H7 (cell line): ENCODE data around the gene MSANTD2. TPM values are rescaled to one million over a fixed set of nuclear protein-coding genes. Genes with fewer than 3 reads are reported as not detected.
"Not testable (repeated sequence)": the region's sequence is repeated elsewhere in the genome, so short reads cannot be mapped to it uniquely, and the experiment has no call there.

ENCODE experiments used
- DNase-seq: peaks from one replicate; pipeline ENCODE4 v3.0.0; 2012
- H3K27me3 ChIP-seq: 2 replicates; pipeline ENCODE4 v1.6.0; 2011; ENCODE audit warnings: mild to moderate bottlenecking, low read length; ENCODE audit not compliant: control insufficient read depth, insufficient read depth
- H3K36me3 ChIP-seq: replicated peaks from 2 replicates; pipeline ENCODE4 v1.5.1; 2011; ENCODE audit warnings: low read length; ENCODE audit not compliant: control insufficient read depth, insufficient read depth
- H3K4me3 ChIP-seq: 2 replicates; pipeline ENCODE4 v1.5.1; 2011; ENCODE audit warnings: low read depth, mild to moderate bottlenecking, control low read depth, low read length, moderate library complexity; ENCODE audit not compliant: insufficient read depth
- total RNA-seq: library from RNA; depleted of rRNA; stranded (reverse); fragments of >200 nt; shearing (Covaris generic); gene quantifications from 2 replicates; pipeline ENCODE4 v1.2.3, GENCODE V29; 2014

Gene MSANTD2
- total RNA-seq, 1 experiment from 2014 or later = 18.3 TPM

- H3K27me3 ChIP-seq, H3K4me3 ChIP-seq, DNase-seq, H3K36me3 ChIP-seq: not testable (repeated sequence)
Measured at GRCh38 chr11:124770959-124771358, 29.2 kb downstream of the MSANTD2 start.

GRCh38 chr11:124769806-124770774, 30.1 kb downstream of the MSANTD2 start:
- DNase-seq = no peak
- H3K27me3 ChIP-seq = no peaks in the 10 kb centered on the region
- H3K4me3 ChIP-seq = no peak overlapping the region
- no peaks in the 10 kb centered on the region; the same call in 1 of the 2 replicates for H3K36me3 ChIP-seq

- DNase-seq = no peak
- no peaks in the 10 kb centered on the region for H3K27me3 ChIP-seq
- H3K4me3 ChIP-seq = no peak overlapping the region
- no peaks in the 10 kb centered on the region; the same call in 1 of the 2 replicates for H3K36me3 ChIP-seq
Measured at GRCh38 chr11:124768914-124769313, 31.3 kb downstream of the MSANTD2 start.

- H3K4me3 ChIP-seq = no peak overlapping the region
- no peaks in the 10 kb centered on the region; the same call in 1 of the 2 replicates for H3K36me3 ChIP-seq
- H3K27me3 ChIP-seq = peaks cover 18% of the 10 kb centered on the region
- no peak for DNase-seq
Measured at GRCh38 chr11:124766156-124766555, 34.0 kb downstream of the MSANTD2 start.

- peak; percentile 81 for DNase-seq
- Histone ChIP-seq H3K36me3 (no peaks in the 10 kb centered on the region), H3K4me3 (peak overlapping the region; percentile 56), H3K27me3 (peaks cover 46% of the 10 kb centered on the region)
Measured at GRCh38 chr11:124763156-124763947, 36.9 kb downstream of the MSANTD2 start.

- DNase-seq = peak; percentile 77
- peaks cover 52% of the 10 kb centered on the region for H3K27me3 ChIP-seq
- peak overlapping the region; percentile 56 for H3K4me3 ChIP-seq
- no peaks in the 10 kb centered on the region for H3K36me3 ChIP-seq
Measured at GRCh38 chr11:124762624-124763155, 37.5 kb downstream of the MSANTD2 start.

GRCh38 chr11:124762105-124762623, 38.0 kb downstream of the MSANTD2 start, which contains the start of gene ESAM:
Gene ESAM, minus strand, starts transcription at chr11:124762290. Its CDS starts 136 bp downstream, at chr11:124762154.
- peak; percentile 83 for DNase-seq
- Histone ChIP-seq H3K4me3 (peak within 1 kb of the TSS; percentile 56), H3K27me3 (peaks cover 57% of the 10 kb centered on the region), H3K36me3 (no peaks in the 10 kb centered on the region)

GRCh38 chr11:124761301-124762104, 38.7 kb downstream of the MSANTD2 start:
- Histone ChIP-seq H3K36me3 (no peaks in the 10 kb centered on the region), H3K4me3 (peak overlapping the region; percentile 46), H3K27me3 (peaks cover 64% of the 10 kb centered on the region)
- peak; percentile 60 for DNase-seq

GRCh38 chr11:124760806-124761205, 39.4 kb downstream of the MSANTD2 start:
- Histone ChIP-seq H3K4me3 (no peak overlapping the region), H3K36me3 (no peaks in the 10 kb centered on the region), H3K27me3 (peaks cover 71% of the 10 kb centered on the region)
- no peak for DNase-seq

- H3K36me3 ChIP-seq = no peaks in the 10 kb centered on the region
- H3K4me3 ChIP-seq = no peak overlapping the region; the same call in 1 of the 2 replicates
- peaks cover 76% of the 10 kb centered on the region for H3K27me3 ChIP-seq
- DNase-seq = peak; percentile 64
Measured at GRCh38 chr11:124760205-124760652, 40.0 kb downstream of the MSANTD2 start.

GRCh38 chr11:124759266-124760204, 40.7 kb downstream of the MSANTD2 start:
- peaks cover 83% of the 10 kb centered on the region for H3K27me3 ChIP-seq
- peak overlapping the region; percentile 16; the same call in 1 of the 2 replicates for H3K4me3 ChIP-seq
- H3K36me3 ChIP-seq = no peaks in the 10 kb centered on the region
- DNase-seq = peak; percentile 81

- Histone ChIP-seq H3K4me3 (peak overlapping the region; percentile 26), H3K36me3 (no peaks in the 10 kb centered on the region), H3K27me3 (peaks cover 92% of the 10 kb centered on the region)
- peak; percentile 95 for DNase-seq
Measured at GRCh38 chr11:124758355-124759265, 41.6 kb downstream of the MSANTD2 start.
